DOHH2 (cell line): ENCODE measurements around the gene ATXN7L3.

Experiments
- H3F3A ChIP-seq: fragments of 200-600 bp; sonication (generic), shearing (Covaris generic); 2 replicates; pipeline ENCODE4 v1.6.0; 2016; ENCODE audit warnings: antibody characterized with exemption, mild to moderate bottlenecking; ENCODE audit not compliant: control insufficient read depth, insufficient read depth
- H3K27ac ChIP-seq: fragments of 200-600 bp; sonication (generic); 2 replicates; pipeline ENCODE4 v1.5.1; 2014; ENCODE audit warnings: low read depth, mild to moderate bottlenecking, low read length, moderate library complexity
- H3K27me3 ChIP-seq: fragments of 200-600 bp; sonication (generic); 2 replicates; pipeline ENCODE4 v1.6.1; 2014; ENCODE audit warnings: mild to moderate bottlenecking, low read length, mixed read lengths; ENCODE audit not compliant: control insufficient read depth
- H3K36me3 ChIP-seq: fragments of 200-600 bp; sonication (generic); 2 replicates; pipeline ENCODE4 v1.6.1; 2014; ENCODE audit warnings: mild to moderate bottlenecking, low read length, moderate library complexity, mixed read lengths; ENCODE audit not compliant: control insufficient read depth
- H3K4me1 ChIP-seq: fragments of 200-600 bp; sonication (generic); 2 replicates; pipeline ENCODE4 v1.6.1; 2014; ENCODE audit warnings: mild to moderate bottlenecking, low read length, mixed read lengths; ENCODE audit not compliant: control insufficient read depth
- H3K4me2 ChIP-seq: fragments of 200-600 bp; sonication (generic); 2 replicates; pipeline ENCODE4 v1.6.0; 2014; ENCODE audit warnings: mild to moderate bottlenecking, low read length, moderate library complexity
- H3K4me3 ChIP-seq: fragments of 200-600 bp; sonication (generic); 2 replicates; pipeline ENCODE4 v1.5.1; 2014; ENCODE audit warnings: mild to moderate bottlenecking, low read length, mixed read lengths
- H3K79me2 ChIP-seq: fragments of 200-600 bp; sonication (generic); 2 replicates; pipeline ENCODE4 v1.6.1; 2014; ENCODE audit warnings: mild to moderate bottlenecking, low read length, mixed read lengths; ENCODE audit not compliant: control insufficient read depth
- H3K9me2 ChIP-seq: fragments of 200-600 bp; sonication (generic); replicated peaks from 2 replicates; pipeline ENCODE4 v1.6.1; 2014; ENCODE audit warnings: mild to moderate bottlenecking, low read length, mixed read lengths; ENCODE audit not compliant: control insufficient read depth
- H3K9me3 ChIP-seq: fragments of 200-600 bp; sonication (generic); 2 replicates; pipeline ENCODE4 v1.6.1; 2014; ENCODE audit warnings: antibody characterized with exemption, low read length, mixed read lengths; ENCODE audit not compliant: control insufficient read depth, insufficient read depth
- H4K20me1 ChIP-seq: fragments of 200-600 bp; sonication (generic); 2 replicates; pipeline ENCODE4 v1.6.0; 2014; ENCODE audit warnings: low read depth, mild to moderate bottlenecking, antibody characterized with exemption, low read length, moderate library complexity; ENCODE audit not compliant: control insufficient read depth, insufficient read depth
- CTCF ChIP-seq: fragments of 200-600 bp; sonication (generic); IDR thresholded peaks from one replicate; pipeline ENCODE4 v1.5.1; 2014; ENCODE audit warnings: antibody characterized with exemption, mild to moderate bottlenecking, low read depth, low read length; ENCODE audit not compliant: poor library complexity, severe bottlenecking
- EZH2phosphoT487 ChIP-seq: fragments of 200-600 bp; sonication (generic); IDR thresholded peaks from 2 replicates; pipeline ENCODE4 v1.6.1; 2017; ENCODE audit warnings: borderline replicate concordance, mild to moderate bottlenecking, antibody characterized with exemption, low read length, moderate library complexity, mixed read lengths

ATXN7L3 gene

GRCh38 chr17:44203731-44204440 is 4.2 kb upstream of the ATXN7L3 start:
- Histone ChIP-seq H3F3A (peaks cover 44% of the 10 kb centered on the region), H3K4me2 (peak overlapping the region; percentile 30; the same call in 1 of the 2 replicates), H3K36me3 (peaks cover 29% of the 10 kb centered on the region), H3K4me3 (peak overlapping the region; percentile 2; the same call in 1 of the 2 replicates), H4K20me1 (no peaks in the 10 kb centered on the region), H3K9me3 (no peaks in the 10 kb centered on the region), H3K4me1 (peaks cover 40% of the 10 kb centered on the region), H3K27me3 (no peaks in the 10 kb centered on the region), H3K27ac (peak overlapping the region; percentile 15; the same call in 1 of the 2 replicates), H3K9me2 (no peaks in the 10 kb centered on the region), H3K79me2 (peaks cover 2% of the 10 kb centered on the region)
- no peak for TF ChIP-seq EZH2phosphoT487
- peak; percentile 85 for TF ChIP-seq CTCF

- Histone ChIP-seq H3K27ac (peak overlapping the region; percentile 17; the same call in 1 of the 2 replicates), H3K4me2 (no peak overlapping the region), H3K9me2 (no peaks in the 10 kb centered on the region), H3K36me3 (peaks cover 27% of the 10 kb centered on the region), H3K4me1 (peaks cover 49% of the 10 kb centered on the region), H3K4me3 (no peak overlapping the region), H3F3A (peaks cover 38% of the 10 kb centered on the region), H3K79me2 (peaks cover 13% of the 10 kb centered on the region), H3K27me3 (no peaks in the 10 kb centered on the region), H4K20me1 (no peaks in the 10 kb centered on the region), H3K9me3 (no peaks in the 10 kb centered on the region)
- no peak for TF ChIP-seq CTCF
- TF ChIP-seq EZH2phosphoT487, result no peak
These were observed 3.1 kb upstream of the ATXN7L3 start for GRCh38 chr17:44202756-44203155.

- peaks cover 33% of the 10 kb centered on the region for H3F3A ChIP-seq
- no peaks in the 10 kb centered on the region for H3K27me3 ChIP-seq
- H3K4me2 ChIP-seq, result peak overlapping the region; percentile 85
- H3K36me3 ChIP-seq, result peaks cover 28% of the 10 kb centered on the region
- peak overlapping the region; percentile 82 for H3K4me3 ChIP-seq
- no peaks in the 10 kb centered on the region for H3K9me3 ChIP-seq
- H3K4me1 ChIP-seq, result peaks cover 55% of the 10 kb centered on the region
- TF ChIP-seq EZH2phosphoT487, result no peak
- TF ChIP-seq CTCF, result no peak
- peak overlapping the region; percentile 94 for H3K27ac ChIP-seq
- H4K20me1 ChIP-seq, result no peaks in the 10 kb centered on the region
- H3K79me2 ChIP-seq, result peaks cover 25% of the 10 kb centered on the region
- no peaks in the 10 kb centered on the region for H3K9me2 ChIP-seq
These were observed 933 bp upstream of the ATXN7L3 start for GRCh38 chr17:44200478-44201155.
